BE2C (cell line): ENCODE measurements around the gene RPS6KC1.

Source experiments
- DNase-seq: peaks from one replicate; pipeline ENCODE4 v3.0.0-alpha.2; 2020
- H3K27me3 ChIP-seq: fragments of 250-450 bp; sonication (Bioruptor Pico); 2 replicates; pipeline ENCODE4 v1.5.1; 2020; ENCODE audit warnings: mild to moderate bottlenecking
- H3K36me3 ChIP-seq: fragments of 250-450 bp; sonication (Bioruptor Pico); 2 replicates; pipeline ENCODE4 v1.5.1; 2020; ENCODE audit warnings: mild to moderate bottlenecking
- H3K4me1 ChIP-seq: fragments of 250-450 bp; sonication (Bioruptor Pico); 2 replicates; pipeline ENCODE4 v1.5.1; 2020
- H3K4me3 ChIP-seq: 2 replicates; pipeline ENCODE4 v1.5.1; 2011; ENCODE audit warnings: low read depth, low read length
- H3K9me3 ChIP-seq: fragments of 250-450 bp; sonication (Bioruptor Pico); 2 replicates; pipeline ENCODE4 v1.5.1; 2020
- CTCF ChIP-seq: IDR thresholded peaks from 2 replicates; pipeline ENCODE4 v1.5.1; 2012; ENCODE audit warnings: mild to moderate bottlenecking, low read depth, low read length

RPS6KC1 gene

GRCh38 chr1:213131851-213132655 lies 81.0 kb downstream of the RPS6KC1 start:
- Histone ChIP-seq H3K36me3 (no peaks in the 10 kb centered on the region), H3K27me3 (no peaks in the 10 kb centered on the region), H3K4me3 (no peak overlapping the region), H3K4me1 (peaks cover 9% of the 10 kb centered on the region; the same call in 1 of the 2 replicates), H3K9me3 (no peaks in the 10 kb centered on the region)
- no peak for TF ChIP-seq CTCF
- no peak for DNase-seq

GRCh38 chr1:213135572-213135971 lies 84.5 kb downstream of the RPS6KC1 start:
- H3K9me3 ChIP-seq = peaks cover 3% of the 10 kb centered on the region; the same call in 1 of the 2 replicates
- H3K36me3 ChIP-seq = no peaks in the 10 kb centered on the region
- no peak for TF ChIP-seq CTCF
- no peak overlapping the region for H3K4me3 ChIP-seq
- DNase-seq = no peak
- no peaks in the 10 kb centered on the region for H3K27me3 ChIP-seq
- H3K4me1 ChIP-seq = peaks cover 9% of the 10 kb centered on the region; the same call in 1 of the 2 replicates

- no peaks in the 10 kb centered on the region for H3K36me3 ChIP-seq
- peaks cover 9% of the 10 kb centered on the region; the same call in 1 of the 2 replicates for H3K4me1 ChIP-seq
- H3K9me3 ChIP-seq = peaks cover 3% of the 10 kb centered on the region; the same call in 1 of the 2 replicates
- no peak for TF ChIP-seq CTCF
- no peak overlapping the region for H3K4me3 ChIP-seq
- no peaks in the 10 kb centered on the region for H3K27me3 ChIP-seq
- no peak for DNase-seq
Measured at GRCh38 chr1:213136190-213136917, 85.3 kb downstream of the RPS6KC1 start.

GRCh38 chr1:213138391-213138790 lies 87.3 kb downstream of the RPS6KC1 start:
- TF ChIP-seq CTCF = no peak
- peaks cover 9% of the 10 kb centered on the region; the same call in 1 of the 2 replicates for H3K4me1 ChIP-seq
- DNase-seq = no peak
- no peaks in the 10 kb centered on the region for H3K27me3 ChIP-seq
- H3K4me3 ChIP-seq = no peak overlapping the region
- H3K36me3 ChIP-seq = no peaks in the 10 kb centered on the region
- peaks cover 3% of the 10 kb centered on the region; the same call in 1 of the 2 replicates for H3K9me3 ChIP-seq

- no peak for DNase-seq
- peaks cover 3% of the 10 kb centered on the region; the same call in 1 of the 2 replicates for H3K9me3 ChIP-seq
- no peaks in the 10 kb centered on the region for H3K36me3 ChIP-seq
- H3K4me3 ChIP-seq = no peak overlapping the region
- no peaks in the 10 kb centered on the region for H3K27me3 ChIP-seq
- TF ChIP-seq CTCF = no peak
- peaks cover 6% of the 10 kb centered on the region; the same call in 1 of the 2 replicates for H3K4me1 ChIP-seq
Measured at GRCh38 chr1:213138892-213139291, 87.9 kb downstream of the RPS6KC1 start.
